ENCODE data around the gene EYA2. TPM values are rescaled to one million over a fixed set of nuclear protein-coding genes. Genes with fewer than 3 reads are reported as not detected.
"Not testable (repeated sequence)": the region's sequence is repeated elsewhere in the genome, so short reads cannot be mapped to it uniquely, and the experiment has no call there.

The EYA2 gene
- total RNA-seq, 1 donor from 2014 or later, result 8.1 TPM

DNA sequence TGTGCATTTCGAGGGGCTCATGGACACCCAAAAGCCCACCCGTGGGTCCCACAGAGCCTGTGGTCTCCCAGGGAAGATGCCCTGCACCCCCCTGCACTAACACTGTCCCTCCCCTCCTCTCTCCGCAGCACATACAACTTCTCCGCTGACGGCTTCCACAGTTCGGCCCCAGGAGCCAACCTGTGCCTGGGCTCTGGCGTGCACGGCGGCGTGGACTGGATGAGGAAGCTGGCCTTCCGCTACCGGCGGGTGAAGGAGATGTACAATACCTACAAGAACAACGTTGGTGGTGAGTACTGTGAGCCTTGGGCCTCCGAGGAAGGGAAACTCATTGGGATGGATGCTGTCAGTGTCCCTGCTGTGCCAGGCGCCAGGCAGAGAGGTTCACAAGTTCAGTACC, 277.9 kb downstream of the EYA2 start:
- no peak overlapping the region for H3K4me3 Mint-ChIP-seq
- no peak overlapping the region for H3K27ac Mint-ChIP-seq
- no peak for DNase-seq (ENCODE audit: extremely low spot score, unreplicated experiment)
- H3K9me3 Mint-ChIP-seq, result no peaks in the 10 kb centered on the region
- H3K36me3 Mint-ChIP-seq, result no peaks in the 10 kb centered on the region
- TF ChIP-seq, protein P1, sequence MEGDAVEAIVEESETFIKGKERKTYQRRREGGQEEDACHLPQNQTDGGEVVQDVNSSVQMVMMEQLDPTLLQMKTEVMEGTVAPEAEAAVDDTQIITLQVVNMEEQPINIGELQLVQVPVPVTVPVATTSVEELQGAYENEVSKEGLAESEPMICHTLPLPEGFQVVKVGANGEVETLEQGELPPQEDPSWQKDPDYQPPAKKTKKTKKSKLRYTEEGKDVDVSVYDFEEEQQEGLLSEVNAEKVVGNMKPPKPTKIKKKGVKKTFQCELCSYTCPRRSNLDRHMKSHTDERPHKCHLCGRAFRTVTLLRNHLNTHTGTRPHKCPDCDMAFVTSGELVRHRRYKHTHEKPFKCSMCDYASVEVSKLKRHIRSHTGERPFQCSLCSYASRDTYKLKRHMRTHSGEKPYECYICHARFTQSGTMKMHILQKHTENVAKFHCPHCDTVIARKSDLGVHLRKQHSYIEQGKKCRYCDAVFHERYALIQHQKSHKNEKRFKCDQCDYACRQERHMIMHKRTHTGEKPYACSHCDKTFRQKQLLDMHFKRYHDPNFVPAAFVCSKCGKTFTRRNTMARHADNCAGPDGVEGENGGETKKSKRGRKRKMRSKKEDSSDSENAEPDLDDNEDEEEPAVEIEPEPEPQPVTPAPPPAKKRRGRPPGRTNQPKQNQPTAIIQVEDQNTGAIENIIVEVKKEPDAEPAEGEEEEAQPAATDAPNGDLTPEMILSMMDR (conservative IDR thresholded peaks at IDR 0.05), result no peak
- peaks cover 2% of the 10 kb centered on the region for H3K27me3 Mint-ChIP-seq
- H3K4me1 Mint-ChIP-seq (ENCODE audit: unreplicated experiment), result peaks cover 14% of the 10 kb centered on the region

DNA sequence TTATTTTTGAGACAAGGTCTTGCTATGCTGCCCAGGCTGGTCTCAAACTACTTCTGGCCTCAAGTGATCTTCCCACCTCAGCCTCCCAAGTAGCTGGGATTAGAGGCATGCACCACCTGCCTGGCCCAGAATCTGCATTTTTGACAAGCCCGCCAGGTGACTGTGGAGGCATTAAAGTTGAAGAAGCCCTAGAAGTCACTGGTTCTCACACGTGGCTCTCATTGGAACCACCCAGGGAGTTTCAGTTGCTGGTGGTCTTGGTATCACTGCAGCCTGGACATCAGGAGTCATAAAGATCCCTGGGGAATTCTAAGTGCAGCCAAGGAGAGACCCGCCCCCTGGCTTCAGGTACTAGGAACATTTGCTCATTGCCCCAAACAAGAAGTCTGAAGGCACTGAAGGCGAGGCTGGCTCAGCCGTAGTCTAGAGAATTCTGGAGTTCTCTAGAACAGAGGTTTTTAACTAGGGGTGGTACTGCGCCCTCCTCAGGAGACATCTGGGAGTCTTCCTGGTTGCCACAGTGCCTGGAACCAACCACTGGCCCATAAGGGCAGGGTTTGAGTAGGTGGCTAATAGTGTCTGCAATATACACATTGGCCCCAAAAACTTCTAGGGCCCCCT, 279.1 kb downstream of the EYA2 start:
- H3K4me1 Mint-ChIP-seq (ENCODE audit: unreplicated experiment), result peaks cover 14% of the 10 kb centered on the region
- DNase-seq (ENCODE audit: extremely low spot score, unreplicated experiment), result no peak
- no peak overlapping the region for H3K4me3 Mint-ChIP-seq
- H3K36me3 Mint-ChIP-seq, result no peaks in the 10 kb centered on the region
- TF ChIP-seq, protein P1 (conservative IDR thresholded peaks at IDR 0.05), result no peak
- no peaks in the 10 kb centered on the region for H3K9me3 Mint-ChIP-seq
- no peak overlapping the region for H3K27ac Mint-ChIP-seq
- H3K27me3 Mint-ChIP-seq, result peaks cover 2% of the 10 kb centered on the region

DNA sequence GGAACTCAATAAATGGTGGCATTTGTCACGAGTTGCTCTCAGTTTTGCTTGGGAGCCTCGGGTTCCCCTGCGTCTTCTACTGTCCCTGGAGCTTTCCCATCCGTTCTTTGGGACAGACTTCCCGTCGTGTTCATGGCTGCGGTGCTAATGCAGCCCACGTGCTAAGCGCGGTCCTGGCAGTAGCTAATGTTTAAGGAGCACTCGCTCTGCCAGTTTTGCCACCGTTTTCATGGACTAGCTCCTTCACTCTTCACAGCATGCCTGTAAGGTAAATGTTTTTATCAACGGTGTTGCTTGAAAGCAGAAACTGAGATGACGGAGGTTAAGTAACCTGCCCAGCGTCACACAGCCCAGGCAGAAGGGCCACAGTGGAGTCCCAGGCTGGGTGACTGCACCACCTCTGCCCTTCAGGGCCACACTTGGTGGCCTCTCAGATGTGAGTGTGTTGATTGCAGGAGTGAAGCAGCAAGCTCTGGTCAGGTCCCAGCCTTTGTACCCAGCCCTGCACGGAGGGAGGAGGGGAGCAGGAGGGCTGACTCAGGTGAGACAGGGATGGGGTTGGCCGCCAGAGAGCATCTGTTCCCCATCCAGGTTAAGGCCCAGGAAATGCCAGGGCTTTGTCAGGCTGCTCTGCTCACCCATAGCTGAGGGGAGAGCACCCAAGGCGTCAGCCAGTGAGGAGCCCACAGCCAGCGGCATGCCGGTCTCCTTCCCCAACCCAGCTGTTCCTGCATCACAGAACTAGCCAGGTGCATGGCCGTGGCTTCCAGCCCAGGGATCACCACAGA, 280.0 kb downstream of the EYA2 start:
- DNase-seq (ENCODE audit: extremely low spot score, unreplicated experiment), result no peak
- no peaks in the 10 kb centered on the region for H3K9me3 Mint-ChIP-seq
- peaks cover 2% of the 10 kb centered on the region for H3K27me3 Mint-ChIP-seq
- H3K4me3 Mint-ChIP-seq, result no peak overlapping the region
- H3K36me3 Mint-ChIP-seq, result no peaks in the 10 kb centered on the region
- TF ChIP-seq, protein P1 (conservative IDR thresholded peaks at IDR 0.05), result no peak
- H3K4me1 Mint-ChIP-seq (ENCODE audit: unreplicated experiment), result peaks cover 14% of the 10 kb centered on the region
- H3K27ac Mint-ChIP-seq, result no peak overlapping the region

DNA sequence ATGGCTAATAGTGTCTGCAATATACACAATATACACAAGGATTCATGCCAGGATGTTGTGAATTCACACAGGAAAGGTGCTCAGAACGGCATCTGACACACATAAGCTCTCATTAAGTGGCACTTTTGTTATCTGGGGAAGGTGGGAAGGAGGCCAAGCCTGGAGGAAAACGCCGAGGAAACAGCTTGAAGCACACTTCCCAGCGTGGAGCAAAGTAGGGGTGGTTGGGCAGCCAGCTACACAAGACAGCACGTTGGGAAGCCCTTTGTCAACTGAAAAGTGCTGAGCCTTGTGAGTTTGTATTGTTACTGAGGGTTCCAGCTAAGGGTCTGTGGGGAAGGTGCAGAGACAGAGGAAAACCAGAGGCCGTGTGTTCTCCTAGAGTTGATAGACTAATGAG, 280.9 kb downstream of the EYA2 start:
- TF ChIP-seq, protein P1 (conservative IDR thresholded peaks at IDR 0.05), result no peak
- no peak for DNase-seq (ENCODE audit: extremely low spot score, unreplicated experiment)
- H3K4me1 Mint-ChIP-seq (ENCODE audit: unreplicated experiment), result peaks cover 14% of the 10 kb centered on the region
- no peaks in the 10 kb centered on the region for H3K36me3 Mint-ChIP-seq
- peaks cover 2% of the 10 kb centered on the region for H3K27me3 Mint-ChIP-seq
- H3K27ac Mint-ChIP-seq, result no peak overlapping the region
- H3K9me3 Mint-ChIP-seq, result no peaks in the 10 kb centered on the region
- no peak overlapping the region for H3K4me3 Mint-ChIP-seq

DNA sequence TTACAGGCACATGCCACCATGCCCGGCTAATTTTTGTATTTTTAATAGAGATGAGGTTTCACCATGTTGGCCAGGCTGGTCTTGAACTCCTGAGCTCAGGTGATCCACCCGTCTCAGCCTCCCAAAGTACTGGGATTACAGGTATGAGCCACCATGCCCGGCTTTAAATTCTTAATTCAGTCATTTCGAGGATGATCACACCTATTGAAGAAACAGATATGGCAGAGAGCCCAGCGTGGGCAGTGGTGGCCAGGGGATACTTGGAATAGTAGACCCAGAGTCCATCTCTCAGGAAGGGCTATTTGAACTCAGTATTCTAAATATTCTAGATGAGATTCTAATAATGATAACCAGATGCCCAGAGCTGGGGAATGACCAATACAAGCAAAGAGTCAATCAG, 281.6 kb downstream of the EYA2 start:
- not testable (repeated sequence) for H3K4me1 Mint-ChIP-seq (ENCODE audit: unreplicated experiment); H3K27me3 Mint-ChIP-seq; H3K36me3 Mint-ChIP-seq; H3K9me3 Mint-ChIP-seq; H3K27ac Mint-ChIP-seq; DNase-seq (ENCODE audit: extremely low spot score, unreplicated experiment); H3K4me3 Mint-ChIP-seq

DNA sequence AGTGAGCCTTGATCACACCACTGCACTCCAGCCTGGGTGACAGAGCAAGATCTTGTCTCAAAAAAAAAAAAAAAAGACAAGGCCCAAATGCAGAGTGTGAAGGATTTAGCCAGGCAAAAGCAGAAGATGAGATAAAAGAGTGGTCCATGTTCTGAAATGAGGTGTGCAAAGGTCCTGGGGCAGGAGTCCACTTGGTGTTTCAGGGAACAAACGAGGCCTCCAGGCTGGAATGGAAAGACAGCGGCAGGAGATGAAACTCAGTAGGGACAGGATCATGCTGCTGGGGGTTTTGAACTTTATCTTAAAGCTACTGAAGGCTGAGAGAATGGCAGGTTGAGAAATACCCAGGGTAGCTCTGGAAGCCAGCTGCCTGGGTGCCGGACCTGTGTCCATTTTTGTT, 283.6 kb downstream of the EYA2 start:
- peaks cover 11% of the 10 kb centered on the region for H3K4me1 Mint-ChIP-seq (ENCODE audit: unreplicated experiment)
- H3K27ac Mint-ChIP-seq, result no peak overlapping the region
- H3K9me3 Mint-ChIP-seq, result peaks cover 4% of the 10 kb centered on the region
- TF ChIP-seq, protein P1 (conservative IDR thresholded peaks at IDR 0.05), result no peak
- no peaks in the 10 kb centered on the region for H3K27me3 Mint-ChIP-seq
- no peak overlapping the region for H3K4me3 Mint-ChIP-seq
- no peaks in the 10 kb centered on the region for H3K36me3 Mint-ChIP-seq
- no peak for DNase-seq (ENCODE audit: extremely low spot score, unreplicated experiment)

All from type B pancreatic cell (in vitro differentiated cells).